ENCODE measurements around the gene RPL14.
"Not testable (repeated sequence)": the region's sequence is repeated elsewhere in the genome, so short reads cannot be mapped to it uniquely, and the experiment has no call there.

Gene RPL14

GRCh38 chr3:40456940-40457823, at the start of gene RPL14:
Gene RPL14 (plus strand): TSS chr3:40457339. CDS start chr3:40457472, 133 bp downstream.
- DNase-seq (ENCODE audit: low spot score), result peak; percentile 97

GRCh38 chr3:40407611-40408010, 49.5 kb upstream of the RPL14 start:
- DNase-seq (ENCODE audit: low spot score), result no peak

- no peak for DNase-seq (ENCODE audit: low spot score)
These were observed 42.9 kb upstream of the RPL14 start for GRCh38 chr3:40414270-40414669.

- no peak for DNase-seq (ENCODE audit: low spot score)
These were observed 39.1 kb upstream of the RPL14 start for GRCh38 chr3:40417845-40418543.

GRCh38 chr3:40422861-40423260, 34.3 kb upstream of the RPL14 start:
- DNase-seq (ENCODE audit: low spot score), result no peak

- no peak for DNase-seq (ENCODE audit: low spot score)
These were observed 30.0 kb upstream of the RPL14 start for GRCh38 chr3:40427045-40427669.

- no peak for DNase-seq (ENCODE audit: low spot score)
These were observed 24.3 kb upstream of the RPL14 start for GRCh38 chr3:40432793-40433192.

GRCh38 chr3:40437889-40438288, 19.2 kb upstream of the RPL14 start:
- no peak for DNase-seq (ENCODE audit: low spot score)

GRCh38 chr3:40445062-40445461, 12.1 kb upstream of the RPL14 start:
- DNase-seq (ENCODE audit: low spot score), result no peak

GRCh38 chr3:40445880-40446279, 11.3 kb upstream of the RPL14 start:
- no peak for DNase-seq (ENCODE audit: low spot score)

GRCh38 chr3:40450438-40450837, 6.7 kb upstream of the RPL14 start:
- peak; percentile 41 for DNase-seq (ENCODE audit: low spot score)

GRCh38 chr3:40451551-40451950, 5.6 kb upstream of the RPL14 start:
- DNase-seq (ENCODE audit: low spot score), result no peak

- no peak for DNase-seq (ENCODE audit: low spot score)
These were observed 5.1 kb upstream of the RPL14 start for GRCh38 chr3:40452057-40452456.

GRCh38 chr3:40452562-40452875, 4.6 kb upstream of the RPL14 start:
- DNase-seq (ENCODE audit: low spot score), result no peak

- DNase-seq (ENCODE audit: low spot score), result peak; percentile 98
These were observed 4.0 kb upstream of the RPL14 start for GRCh38 chr3:40452876-40453730.

- no peak for DNase-seq (ENCODE audit: low spot score)
These were observed 3.2 kb upstream of the RPL14 start for GRCh38 chr3:40453933-40454332.

- DNase-seq (ENCODE audit: low spot score), result no peak
These were observed 1.8 kb upstream of the RPL14 start for GRCh38 chr3:40455328-40455727.

GRCh38 chr3:40456279-40456939, 730 bp upstream of the RPL14 start:
- DNase-seq (ENCODE audit: low spot score), result no peak

GRCh38 chr3:40458473-40458872, 1.3 kb downstream of the RPL14 start:
- no peak for DNase-seq (ENCODE audit: low spot score)

GRCh38 chr3:40460481-40460880, 3.3 kb downstream of the RPL14 start:
- DNase-seq (ENCODE audit: low spot score), result not testable (repeated sequence)

- no peak for DNase-seq (ENCODE audit: low spot score)
These were observed 4.0 kb downstream of the RPL14 start for GRCh38 chr3:40461161-40461560.

Measured in putamen (tissue), 1 donor.